IPS-NIHi7 (cell line): ENCODE measurements around the gene NUP93.
A peak's percentile ranks its signal among the peaks of the same experiment; 100 is the strongest.

Experiments used
- DNase-seq: peaks from one replicate; pipeline ENCODE4 v3.0.0; 2012; ENCODE audit warnings: mixed read lengths; ENCODE audit errors: extremely low spot score

The NUP93 gene

DNA sequence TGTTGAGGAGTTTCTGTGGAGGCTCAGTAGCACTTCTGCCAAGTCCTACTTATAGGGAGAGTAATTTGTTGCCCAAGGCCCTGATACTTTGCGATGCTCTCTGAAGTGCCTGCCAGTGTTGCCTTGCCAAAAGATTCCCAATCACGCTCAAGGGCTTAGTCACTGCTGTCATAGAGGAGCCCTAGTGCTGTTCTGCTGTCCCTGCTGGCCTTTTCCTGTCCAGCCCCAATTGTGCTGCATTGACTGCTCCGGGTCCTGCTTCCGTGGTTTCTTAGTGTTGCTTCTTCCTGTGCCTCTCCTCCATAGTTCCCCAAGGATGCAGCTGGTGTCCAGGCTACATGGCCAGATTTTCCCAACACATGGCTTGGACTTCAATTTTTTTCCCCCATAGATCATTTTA is 13.9 kb downstream of the NUP93 start:
- DNase-seq: peak; percentile 38

DNA sequence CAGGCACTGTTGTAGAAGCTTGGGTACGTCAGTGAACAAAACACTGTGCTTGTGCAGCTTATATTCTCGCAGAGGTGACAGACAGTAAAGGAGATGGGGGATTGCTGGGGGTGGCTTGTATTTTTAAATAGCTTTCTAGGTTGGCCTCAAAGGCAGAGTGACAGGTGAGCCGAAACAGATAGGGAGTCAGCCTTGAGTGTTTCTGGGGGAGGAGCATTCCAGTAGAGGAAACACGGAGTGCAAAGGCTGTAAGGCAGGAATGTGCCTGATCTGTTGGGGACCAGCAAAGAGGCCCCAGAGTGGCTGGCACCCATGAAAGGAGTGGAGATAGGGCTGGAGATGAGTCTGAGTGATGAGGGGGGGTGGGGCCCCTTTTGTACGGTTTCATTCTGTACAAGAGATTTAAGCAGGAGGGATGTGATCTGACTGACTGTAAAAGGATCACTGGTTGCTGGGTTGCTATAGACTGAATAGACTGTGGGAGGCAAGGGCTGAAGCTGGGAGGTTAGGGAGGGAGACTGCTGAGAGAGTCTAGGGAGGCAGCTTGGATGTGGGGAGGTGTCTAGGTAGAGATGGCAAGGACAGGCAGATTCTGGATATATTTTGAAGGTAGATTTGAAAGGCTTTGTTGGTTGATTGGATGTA is 15.2 kb downstream of the NUP93 start:
- DNase-seq: peak; percentile 38

DNA sequence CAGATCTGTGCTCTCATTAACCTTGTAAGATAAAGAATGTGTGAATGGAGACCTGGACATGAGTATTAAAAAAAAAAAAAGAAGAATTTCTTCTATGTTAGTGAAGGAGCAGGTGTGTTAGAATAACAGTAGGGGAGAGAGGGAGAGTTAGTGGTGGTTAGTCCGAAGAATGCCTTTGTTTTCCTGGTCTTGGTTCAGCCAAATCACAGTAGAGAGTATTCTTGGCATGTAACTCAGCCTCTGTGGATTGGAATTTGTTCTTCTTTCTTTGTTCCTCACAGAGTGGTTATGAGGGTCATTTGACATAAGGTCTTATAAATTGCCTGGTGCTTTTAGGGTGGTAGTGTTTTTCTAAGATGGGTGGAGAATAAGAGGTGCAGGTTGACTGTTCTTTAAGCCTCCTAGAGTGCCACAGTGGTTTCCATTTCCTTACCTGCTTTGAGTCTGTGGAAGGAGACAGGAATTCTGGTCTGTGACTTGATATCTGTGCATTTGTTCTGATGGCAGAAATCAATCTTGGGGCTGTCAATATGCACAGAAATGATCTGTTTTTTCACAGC is 17.6 kb downstream of the NUP93 start:
- DNase-seq: no peak

DNA sequence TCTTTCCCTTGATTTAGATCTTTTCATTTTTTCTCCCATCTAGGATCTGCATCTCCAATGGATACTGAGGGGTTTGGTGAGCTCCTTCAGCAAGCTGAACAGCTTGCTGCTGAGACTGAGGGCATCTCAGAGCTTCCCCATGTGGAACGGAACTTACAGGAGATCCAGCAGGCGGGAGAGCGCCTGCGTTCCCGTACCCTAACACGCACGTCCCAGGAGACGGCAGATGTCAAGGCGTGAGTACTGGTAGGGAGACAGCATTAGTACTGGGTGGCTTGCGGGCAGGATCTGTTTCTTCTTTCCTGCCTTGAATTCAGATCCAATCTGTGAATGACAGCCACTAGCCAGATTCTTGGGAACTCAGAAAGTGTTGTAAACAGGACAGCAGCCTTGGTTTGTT is 18.3 kb downstream of the NUP93 start:
- no peak for DNase-seq

DNA sequence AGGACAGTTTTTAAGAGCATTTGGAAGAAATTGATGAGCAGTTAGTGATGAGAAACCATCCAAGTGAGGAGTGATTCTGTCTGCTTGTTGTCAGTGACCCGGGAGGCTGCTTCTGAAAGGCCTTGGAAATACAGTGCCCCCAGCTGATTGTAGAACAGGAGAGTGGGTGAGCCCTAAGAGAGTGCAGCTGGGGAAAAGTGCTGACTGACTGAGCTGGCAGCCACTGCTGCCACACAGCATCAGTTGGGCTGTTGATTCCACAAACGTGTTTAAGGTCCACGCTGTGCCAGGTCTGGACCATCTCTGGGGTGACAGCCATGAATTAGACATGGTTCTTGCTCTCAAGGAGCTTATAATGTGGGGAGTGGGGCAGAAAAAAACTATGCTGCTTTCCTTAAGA is 18.9 kb downstream of the NUP93 start:
- no peak for DNase-seq

DNA sequence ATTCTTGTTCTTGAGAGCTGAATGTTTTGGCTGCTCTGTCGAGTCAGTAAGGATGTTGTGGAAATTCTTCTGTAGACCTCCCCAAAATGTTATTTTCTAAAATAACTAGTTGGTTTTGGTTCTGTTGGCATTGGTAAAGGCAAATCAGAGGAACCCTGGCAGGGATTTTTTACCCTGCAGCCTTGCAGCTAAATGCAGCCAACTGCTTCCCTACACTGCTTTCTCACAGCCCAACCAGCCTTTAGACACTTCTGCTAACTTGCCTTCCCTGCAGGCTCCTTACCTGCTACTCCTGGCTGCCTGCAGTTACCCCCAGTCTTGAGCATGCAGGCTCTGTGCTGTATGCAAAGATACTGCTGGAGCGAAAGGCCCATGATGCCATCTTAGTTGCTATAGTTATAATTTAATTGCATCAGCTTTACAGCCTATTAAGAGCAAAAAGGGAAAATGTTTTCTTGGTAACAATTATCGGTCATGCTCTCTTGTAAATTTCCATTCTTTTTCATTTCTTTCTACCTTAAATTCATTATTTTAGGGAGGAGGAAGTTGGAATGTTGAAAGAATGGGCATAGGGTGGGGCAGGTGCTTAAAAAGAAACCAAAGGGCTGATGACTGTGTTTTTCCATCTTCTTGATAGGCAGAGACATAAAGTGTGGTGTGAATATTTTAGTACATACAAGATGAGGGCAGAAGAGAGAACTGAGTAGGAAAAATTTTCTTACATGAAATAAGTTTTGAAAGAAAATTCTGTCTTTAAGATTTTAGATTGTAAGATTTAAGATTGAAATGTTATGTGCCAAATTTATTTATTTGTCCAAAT is 20.0 kb downstream of the NUP93 start:
- no peak for DNase-seq

DNA sequence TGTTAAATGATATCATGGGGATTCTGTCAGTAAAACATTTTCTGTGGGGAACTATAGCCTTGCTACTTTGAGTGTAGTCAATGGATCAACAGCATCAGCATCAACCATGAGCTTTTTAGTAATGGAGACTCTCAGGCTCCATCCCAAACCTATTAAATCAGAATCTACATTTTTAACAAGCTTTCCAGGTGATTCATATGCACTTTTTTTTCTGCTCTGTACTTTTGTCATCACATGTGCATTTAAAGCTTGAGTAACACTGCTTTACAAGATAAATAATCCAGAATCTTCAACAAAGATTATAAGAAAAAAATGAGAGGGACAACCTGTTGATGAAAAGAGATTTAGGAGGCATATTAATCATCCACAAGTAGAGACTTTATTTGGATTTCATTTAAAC is 23.5 kb downstream of the NUP93 start:
- no peak for DNase-seq

DNA sequence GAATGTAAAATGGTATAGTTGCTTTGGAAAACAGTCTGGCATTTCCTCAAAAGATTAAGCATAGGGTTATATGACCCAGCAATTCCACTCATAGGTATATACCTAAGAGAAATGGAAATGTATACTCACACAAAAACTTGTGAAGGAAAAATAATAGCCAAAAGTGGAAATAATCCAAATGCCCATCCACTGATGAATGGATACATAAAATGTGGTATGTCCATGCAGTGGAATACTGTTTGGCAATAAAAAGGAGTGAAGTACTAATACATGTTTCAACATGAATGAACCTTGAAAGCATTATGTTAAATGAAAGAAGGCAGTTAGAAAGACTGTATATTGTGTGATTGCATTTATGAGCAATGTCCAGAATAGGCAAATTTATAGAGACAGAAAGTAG is 25.1 kb downstream of the NUP93 start:
- DNase-seq: no peak

DNA sequence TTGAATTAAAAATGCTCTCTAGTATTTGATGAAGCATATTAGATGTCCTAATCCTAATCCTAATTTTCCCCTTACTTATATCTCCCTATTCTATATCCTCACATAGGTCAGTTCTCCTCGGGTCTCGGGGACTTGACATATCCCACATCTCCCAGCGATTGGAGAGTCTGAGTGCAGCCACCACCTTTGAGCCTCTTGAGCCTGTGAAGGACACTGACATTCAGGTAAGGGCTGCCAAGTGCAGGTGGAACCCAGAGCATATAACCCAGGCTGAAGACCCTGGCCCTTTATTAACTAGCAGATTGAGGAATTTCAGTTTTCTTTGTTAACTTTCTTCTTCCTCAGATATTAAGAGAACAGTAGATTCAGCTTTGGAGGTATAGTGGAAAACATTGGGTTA is 28.5 kb downstream of the NUP93 start:
- DNase-seq: no peak

DNA sequence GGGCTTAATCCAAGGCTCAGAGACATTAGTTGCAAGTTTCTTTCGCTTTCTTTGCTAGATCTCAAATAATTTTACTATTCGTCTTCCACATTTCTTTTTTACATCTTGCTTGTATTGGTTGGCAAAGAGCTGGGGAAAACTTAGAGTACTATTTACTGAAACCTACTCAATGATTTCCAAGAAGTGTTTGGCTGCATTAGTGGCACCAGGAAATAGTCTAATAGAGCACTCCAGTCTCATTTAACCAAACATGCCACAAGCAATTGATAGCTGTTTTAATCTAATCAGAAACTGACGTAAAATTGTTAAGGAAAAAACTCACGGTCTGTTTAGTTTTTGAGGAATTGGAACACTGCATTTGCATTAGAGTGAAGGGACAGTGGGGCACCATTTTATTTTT is 29.0 kb downstream of the NUP93 start:
- DNase-seq: no peak

DNA sequence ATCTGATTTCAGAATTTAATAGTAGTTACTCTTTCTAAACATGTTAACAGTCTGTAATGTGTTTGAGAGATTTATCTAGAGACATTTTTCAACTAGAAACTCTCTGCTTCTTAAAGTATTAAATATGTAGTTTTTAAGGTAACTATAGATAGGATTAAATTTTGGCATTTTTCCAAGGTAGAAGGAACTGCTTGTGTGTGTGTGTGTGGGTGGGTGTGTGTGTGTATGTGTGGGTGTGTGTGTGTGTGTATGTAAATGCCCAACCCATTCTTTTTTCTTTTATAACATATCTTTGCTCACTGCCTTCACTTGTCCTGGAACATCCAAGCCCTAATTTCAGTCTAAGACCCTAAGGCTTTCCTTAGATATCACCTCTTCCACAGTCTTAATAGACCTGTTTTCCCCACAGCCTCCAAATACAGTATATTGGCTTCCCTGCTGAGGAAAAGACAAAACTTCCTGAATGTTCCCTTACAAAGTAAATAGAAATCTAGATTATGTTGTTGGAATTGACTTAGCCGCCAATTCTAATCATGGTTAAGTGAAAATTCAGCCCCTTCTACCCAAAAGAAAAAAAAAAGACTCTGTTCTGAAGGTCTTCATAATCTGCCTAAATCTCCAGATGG is 33.5 kb downstream of the NUP93 start:
- no peak for DNase-seq

DNA sequence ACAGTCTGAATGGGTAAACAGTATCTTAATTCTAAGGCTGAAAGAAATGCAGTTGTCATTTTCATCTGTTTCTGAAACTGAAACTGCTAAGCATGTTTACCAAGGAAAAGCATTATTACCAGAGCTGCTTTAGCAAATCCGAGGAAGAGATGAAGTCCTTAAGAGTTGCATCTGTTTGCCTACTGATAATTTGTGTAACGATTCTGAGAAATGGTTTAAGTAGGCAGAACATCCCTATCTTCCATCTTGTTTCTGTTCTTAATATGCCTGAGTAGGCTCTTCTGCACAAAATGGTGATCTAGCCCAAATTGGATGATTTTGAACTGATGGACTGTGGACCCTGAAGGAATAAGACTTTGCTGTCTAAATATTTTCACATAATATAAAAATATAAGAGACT is 34.9 kb downstream of the NUP93 start:
- DNase-seq: no peak

DNA sequence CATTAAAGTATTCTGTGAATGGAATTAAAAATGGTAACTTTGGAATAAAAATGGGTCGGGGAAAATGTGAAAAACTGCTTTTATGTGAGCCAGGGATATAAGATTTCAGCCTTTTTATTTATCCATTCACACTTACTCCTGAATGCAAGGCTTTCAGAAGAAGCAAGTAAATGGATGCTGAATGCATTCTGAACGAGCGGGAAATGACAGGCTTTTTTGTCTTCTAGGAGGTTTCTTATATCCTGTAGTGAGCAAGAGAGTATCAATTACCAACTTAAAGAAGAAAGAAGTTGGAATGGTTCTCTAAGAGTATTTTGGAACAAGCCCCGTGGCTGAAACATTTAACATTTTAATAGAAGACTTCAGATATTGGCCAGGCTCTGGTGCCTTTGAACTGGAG is 36.0 kb downstream of the NUP93 start:
- no peak for DNase-seq

DNA sequence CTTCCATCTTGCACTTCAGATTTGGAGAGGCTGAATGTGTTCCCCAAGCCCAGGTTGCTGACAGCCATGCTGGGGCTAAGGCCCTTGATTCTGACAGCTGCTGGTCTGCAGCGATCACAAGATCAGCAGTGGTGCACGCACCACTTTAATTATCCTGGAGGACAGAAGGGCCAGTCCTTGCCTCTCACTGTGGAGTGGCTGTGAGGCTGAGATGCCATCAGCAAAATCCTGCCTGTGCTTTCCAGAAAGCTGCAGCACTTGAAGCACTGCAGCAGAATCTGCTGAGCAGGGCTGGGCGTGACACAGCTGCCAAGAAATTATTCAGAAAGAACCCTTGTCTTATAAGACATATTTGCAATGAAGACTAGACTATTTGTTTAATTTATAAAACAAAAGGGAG is 37.1 kb downstream of the NUP93 start:
- DNase-seq: no peak

DNA sequence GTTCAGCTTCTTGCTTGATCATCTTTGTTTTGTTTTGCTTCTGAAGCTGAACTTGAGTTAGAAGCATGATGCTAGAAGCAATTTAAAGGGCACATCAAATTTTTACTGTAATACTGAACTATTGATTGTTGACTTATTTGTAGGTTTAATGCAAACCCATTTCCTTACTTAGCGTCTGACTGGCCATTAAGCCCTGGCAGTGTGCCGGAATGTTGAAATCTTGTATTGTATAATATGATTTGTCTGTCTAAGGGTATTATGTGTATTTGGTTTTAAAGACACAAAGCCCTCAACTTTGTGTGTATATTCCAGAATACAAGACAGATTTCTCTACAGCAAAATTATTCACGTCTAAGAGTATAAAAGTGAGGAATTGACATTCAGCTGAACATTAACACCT is 39.7 kb downstream of the NUP93 start:
- no peak for DNase-seq

DNA sequence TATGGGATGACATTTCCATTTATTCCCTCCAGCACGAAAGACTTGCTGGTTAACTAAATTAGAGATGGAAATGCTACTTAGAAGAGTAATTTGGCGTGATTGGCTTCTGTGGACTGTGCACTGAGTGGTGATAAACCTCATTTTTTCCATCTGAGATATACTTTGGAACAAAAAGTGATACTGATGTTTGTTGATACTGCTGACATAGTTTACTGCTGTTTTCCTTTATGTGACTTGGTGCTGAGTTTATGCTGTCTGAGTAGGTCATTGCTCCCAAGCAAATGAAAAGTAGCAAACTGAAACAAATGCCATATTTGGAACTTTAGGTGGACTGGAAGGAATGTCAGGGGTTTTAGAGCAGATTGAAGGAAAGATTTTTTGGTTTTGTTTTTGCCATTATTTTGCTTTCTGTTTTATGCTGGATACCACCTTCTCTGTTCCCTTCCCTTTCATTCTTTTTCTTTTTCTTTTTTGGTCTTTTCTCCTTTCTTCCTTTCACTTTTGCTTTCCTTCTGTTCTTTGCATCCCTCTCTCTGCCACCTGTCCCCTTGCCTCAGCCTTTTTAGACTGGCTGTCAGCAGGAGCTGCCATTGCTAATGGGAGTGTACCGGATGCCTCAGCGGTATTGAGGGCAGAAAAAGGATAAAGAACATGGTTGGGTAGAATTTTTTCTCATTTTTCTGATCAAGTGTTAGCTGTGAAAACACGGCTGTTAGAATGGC is 41.8 kb downstream of the NUP93 start:
- no peak for DNase-seq

DNA sequence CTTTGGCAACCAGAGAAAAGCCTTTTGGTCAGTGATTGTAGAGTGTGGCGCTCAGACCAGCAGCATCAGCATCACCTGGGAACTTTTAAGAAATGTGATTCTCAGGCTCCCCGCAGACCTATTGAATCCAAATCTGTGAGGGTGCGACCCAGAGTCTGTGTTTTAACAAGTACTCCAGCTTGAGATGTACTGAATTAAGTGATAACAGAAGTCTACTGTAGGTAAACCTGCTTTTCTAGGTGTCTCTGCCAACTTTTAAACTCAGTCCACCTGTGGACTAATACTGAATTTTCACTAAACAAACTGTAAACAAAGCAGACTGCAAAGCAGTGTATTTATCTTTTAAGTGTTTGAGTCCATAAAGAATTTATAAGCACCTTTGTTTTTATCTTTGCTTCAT is 43.6 kb downstream of the NUP93 start:
- DNase-seq: no peak

DNA sequence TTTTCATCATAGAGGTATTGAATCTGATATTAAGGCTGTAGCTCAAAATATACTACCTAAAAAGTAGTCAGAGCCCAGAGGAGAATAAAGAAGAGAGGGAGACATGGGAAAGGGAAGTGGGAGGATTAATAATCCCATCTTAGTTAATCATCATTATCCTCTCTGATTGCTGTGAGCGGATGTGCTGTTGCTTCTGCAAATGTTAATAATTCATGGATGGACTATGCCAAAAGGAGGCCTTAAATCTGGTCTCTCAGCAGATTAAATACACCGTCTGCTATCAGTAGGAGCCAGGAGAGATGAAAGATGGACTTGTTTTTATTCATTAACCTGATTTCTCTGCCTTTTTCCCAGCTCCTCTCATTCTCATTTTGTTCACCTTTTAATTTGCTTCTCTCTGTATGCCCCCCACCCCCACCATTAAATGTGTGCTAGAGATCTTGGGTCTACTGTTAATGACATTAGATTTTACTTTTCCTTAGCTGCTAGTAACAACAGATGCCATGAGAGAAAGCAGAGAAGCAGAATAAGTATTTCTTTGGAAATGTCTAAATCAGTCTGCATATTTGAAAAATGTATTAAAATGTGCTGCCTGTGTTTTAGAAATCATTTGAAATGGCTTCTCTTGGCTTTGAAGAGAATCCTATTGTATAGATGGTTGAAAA is 44.2 kb downstream of the NUP93 start:
- no peak for DNase-seq

DNA sequence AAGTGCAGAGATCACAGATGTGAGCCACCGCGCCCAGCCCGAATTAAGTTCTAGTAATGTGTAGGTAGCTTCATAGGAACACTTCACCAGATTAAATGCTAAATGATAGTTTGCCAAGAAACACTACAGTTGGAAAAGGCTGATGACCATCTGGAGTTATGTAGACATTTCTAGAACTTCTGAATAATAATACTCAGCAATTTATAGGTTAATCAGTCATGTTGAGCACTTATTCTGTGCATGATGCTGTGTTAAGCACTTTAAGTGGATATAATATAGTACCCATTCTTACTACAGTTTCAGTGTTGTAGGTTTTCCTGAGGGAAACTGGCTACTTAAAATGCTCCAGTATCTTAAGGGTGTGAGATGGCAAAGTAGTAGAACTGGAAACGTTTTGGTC is 45.2 kb downstream of the NUP93 start:
- DNase-seq: no peak

DNA sequence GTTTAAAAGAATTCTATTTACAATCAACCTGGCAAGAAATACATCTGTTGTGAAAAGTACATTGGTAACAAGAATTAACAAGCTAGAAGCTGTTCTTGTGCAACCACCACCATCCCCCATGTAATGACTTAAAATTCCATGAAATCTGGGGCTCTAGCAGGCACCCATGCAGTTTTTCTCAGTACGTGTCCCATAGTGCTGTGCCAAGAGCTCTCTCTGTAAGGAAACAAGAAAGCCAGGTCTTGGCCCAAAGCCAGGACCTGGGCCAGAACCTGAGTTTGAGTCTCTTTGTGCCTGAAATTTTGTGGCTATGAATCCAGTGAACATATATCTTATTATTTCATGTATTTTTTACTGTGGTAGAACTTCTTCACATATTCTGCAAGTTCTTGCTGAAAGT is 46.6 kb downstream of the NUP93 start:
- DNase-seq: no peak

DNA sequence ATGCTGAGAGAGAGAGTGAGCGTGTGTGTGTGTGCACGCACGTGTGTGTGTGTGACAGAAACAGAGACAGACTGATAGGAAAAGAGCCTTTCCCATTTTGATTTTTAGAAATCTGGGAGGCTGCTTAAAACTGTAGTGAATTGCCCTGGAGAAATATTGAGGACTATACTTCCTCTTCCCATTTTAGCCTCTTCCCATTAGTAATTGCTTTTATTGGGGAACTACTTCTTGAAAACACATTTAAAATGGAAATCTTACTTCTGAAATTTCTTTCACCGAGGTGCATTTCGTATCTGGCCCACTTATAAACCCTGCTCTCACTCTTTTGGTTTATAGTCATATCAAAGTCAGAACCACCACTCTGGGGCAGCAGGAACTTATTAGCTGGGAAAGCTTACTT is 47.1 kb downstream of the NUP93 start:
- DNase-seq: no peak

DNA sequence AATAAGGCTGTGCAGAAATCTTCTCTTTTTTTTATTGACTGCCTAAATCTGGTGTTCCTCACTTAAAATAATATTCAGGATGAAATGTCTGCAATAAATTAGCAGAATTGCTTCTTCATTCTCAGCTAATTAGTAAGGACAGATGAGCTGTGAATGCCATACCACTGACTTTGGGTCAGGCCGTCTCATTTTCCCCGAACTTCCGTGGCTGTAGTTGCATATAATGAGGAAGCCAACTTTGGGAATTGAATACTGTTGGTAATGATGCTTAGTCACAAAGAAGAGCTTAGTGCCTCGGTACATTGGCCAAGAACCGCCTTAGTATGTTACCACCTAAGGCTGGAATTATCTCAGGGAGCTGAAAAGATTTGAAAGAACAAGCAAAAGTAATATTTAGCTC is 47.6 kb downstream of the NUP93 start:
- no peak for DNase-seq
